Large intestine (tissue), 3 donors: Measurements from ENCODE around the gene CD247. TPM values are rescaled to one million over a fixed set of nuclear protein-coding genes. Genes with fewer than 3 reads are reported as not detected.

Source experiments
- DNase-seq, 2 donors: peaks; one replicate each; pipeline versions ENCODE4 v3.0.0 to v3.0.0-alpha.2; 2013
- H3K27ac ChIP-seq: one replicate; pipeline ENCODE4 v1.5.1; 2013; ENCODE audit warnings: low read length
- H3K27me3 ChIP-seq: 2 replicates; pipeline ENCODE4 v1.6.1; 2013; ENCODE audit warnings: low read length; ENCODE audit not compliant: control insufficient read depth, insufficient read depth
- H3K36me3 ChIP-seq: 2 replicates; pipeline ENCODE4 v1.6.1; 2013; ENCODE audit warnings: low read length; ENCODE audit not compliant: control insufficient read depth, insufficient read depth
- H3K4me1 ChIP-seq: one replicate; pipeline ENCODE4 v1.6.1; 2013; ENCODE audit warnings: low read length; ENCODE audit not compliant: control insufficient read depth, insufficient read depth
- H3K4me3 ChIP-seq: one replicate; pipeline ENCODE4 v1.5.1; 2013; ENCODE audit warnings: low read length
- H3K9me3 ChIP-seq: one replicate; pipeline ENCODE4 v1.6.1; 2013; ENCODE audit warnings: mild to moderate bottlenecking, low read depth, low read length, moderate library complexity; ENCODE audit not compliant: control insufficient read depth
- WGBS: methylation state at CpG from one replicate; pipeline ENCODE4 v1.1.5; 2013; ENCODE audit warnings: low lambda C conversion rate; ENCODE audit not compliant: insufficient coverage; 5-methylcytosine and 5-hydroxymethylcytosine counted together
- polyA plus RNA-seq: library from polyadenylated mRNA; unstranded; fragments of 120-200 nt; gene quantifications from one replicate; pipeline ENCODE4 v1.2.1, GENCODE V29; 2013

Gene CD247
- polyA plus RNA-seq, 1 donor: 7.4 TPM

DNA sequence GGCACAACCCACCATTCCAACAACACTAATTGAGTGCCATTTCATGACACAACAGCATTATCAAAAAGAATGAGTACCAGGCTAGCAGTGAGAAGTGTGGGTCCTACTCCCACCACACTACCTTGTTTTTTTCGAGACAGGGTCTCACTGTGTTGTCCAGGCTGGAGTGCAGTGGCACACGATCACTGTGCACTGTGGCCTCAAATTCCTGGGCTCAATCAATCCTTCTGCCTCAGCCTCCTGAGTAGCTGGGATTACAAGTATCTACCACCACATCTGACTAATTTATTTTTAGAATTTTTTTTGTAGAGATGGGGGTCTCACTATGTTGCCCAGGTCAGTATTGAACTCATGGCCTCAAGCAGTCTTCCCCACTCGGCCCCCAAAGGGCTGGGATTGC lies 30.7 kb downstream of the CD247 start:
- H3K36me3 ChIP-seq: no peaks in the 10 kb centered on the region
- no peaks in the 10 kb centered on the region for H3K9me3 ChIP-seq
- no peak overlapping the region for H3K4me3 ChIP-seq
- DNase-seq: no peak
- H3K4me1 ChIP-seq: no peaks in the 10 kb centered on the region
- H3K27ac ChIP-seq: no peak overlapping the region
- no CpG with 5 or more reads among the region's 3 CpGs for WGBS
- no peaks in the 10 kb centered on the region for H3K27me3 ChIP-seq

- H3K27ac ChIP-seq: no peak overlapping the region
Measured at GRCh38 chr1:167486090-167486824, 32.1 kb downstream of the CD247 start.

DNA sequence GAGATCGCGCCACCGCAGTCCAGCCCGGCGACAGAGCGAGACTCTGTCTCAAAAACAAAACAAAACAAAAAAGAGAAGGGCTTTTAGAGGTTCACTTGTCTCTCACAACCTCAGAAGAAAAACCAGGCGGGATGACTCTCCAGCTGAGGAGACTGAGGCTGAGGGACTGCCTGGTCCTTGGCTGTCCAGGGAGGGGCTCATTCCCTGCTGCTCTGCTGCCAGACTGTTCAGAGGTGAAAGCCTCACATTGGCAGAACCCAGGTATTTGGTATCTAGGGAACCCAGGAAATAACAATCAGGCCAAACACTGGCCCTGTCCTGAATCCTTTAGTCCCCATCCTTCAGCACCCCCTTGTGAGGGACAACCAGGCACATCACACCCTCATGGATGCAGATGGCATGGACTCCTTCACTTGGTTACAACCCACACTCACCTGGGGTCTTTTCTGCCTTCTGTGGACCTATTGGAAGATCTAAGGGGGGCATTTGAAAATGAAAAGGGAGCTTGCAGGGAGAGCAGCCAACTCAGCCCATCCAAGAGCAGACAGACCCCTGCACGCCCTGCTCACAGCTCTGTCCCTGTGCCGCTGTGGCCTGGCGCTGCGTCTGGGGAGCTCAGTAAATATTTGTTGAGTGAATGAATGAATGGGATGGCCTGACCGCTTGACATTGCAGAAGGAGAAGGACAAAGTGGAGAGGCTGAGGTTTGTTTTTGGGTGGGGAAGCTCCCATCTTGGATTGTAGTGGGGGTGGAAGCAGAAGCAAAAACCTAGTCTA lies 33.4 kb downstream of the CD247 start:
- Histone ChIP-seq H3K27me3 (no peaks in the 10 kb centered on the region), H3K4me3 (no peak overlapping the region), H3K27ac (no peak overlapping the region), H3K9me3 (no peaks in the 10 kb centered on the region), H3K36me3 (no peaks in the 10 kb centered on the region), H3K4me1 (no peaks in the 10 kb centered on the region)
- DNase-seq: no peak
- 75% methylated on average over 2 of the region's 12 CpGs for WGBS

More at GRCh38 chr1:167486090-167486824, 32.1 kb downstream of the CD247 start:
- Histone ChIP-seq H3K4me1 (no peaks in the 10 kb centered on the region), H3K36me3 (no peaks in the 10 kb centered on the region), H3K9me3 (no peaks in the 10 kb centered on the region), H3K4me3 (no peak overlapping the region), H3K27me3 (no peaks in the 10 kb centered on the region)
- peak in 1 of 2 donors; percentile 14 for DNase-seq
- WGBS: 93% methylated on average over 3 of the region's 15 CpGs

DNA sequence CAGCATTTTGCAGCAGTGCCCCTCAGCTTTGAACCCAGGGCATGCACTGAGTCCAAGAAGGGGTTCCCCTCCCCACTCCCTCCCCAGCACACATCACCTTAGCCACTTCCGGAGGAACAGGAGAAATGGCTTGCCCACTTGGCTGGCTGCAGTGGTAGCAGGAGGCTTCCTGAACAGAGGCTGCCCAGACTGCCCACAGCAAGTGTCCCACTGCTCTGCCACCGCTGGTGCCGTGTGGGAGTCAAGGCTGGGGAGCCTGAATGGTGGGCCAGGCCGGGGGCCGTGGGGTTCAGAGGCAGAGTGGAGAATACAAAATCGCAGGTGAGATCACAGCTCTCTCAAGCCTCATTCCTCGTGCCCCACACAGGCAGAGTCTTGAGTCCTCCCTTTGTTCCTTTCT lies 34.5 kb downstream of the CD247 start:
- H3K9me3 ChIP-seq: no peaks in the 10 kb centered on the region
- no peaks in the 10 kb centered on the region for H3K27me3 ChIP-seq
- DNase-seq: no peak
- H3K36me3 ChIP-seq: no peaks in the 10 kb centered on the region
- no CpG with 5 or more reads among the region's 7 CpGs for WGBS
- no peaks in the 10 kb centered on the region for H3K4me1 ChIP-seq
- no peak overlapping the region for H3K4me3 ChIP-seq
- H3K27ac ChIP-seq: no peak overlapping the region

- Histone ChIP-seq H3K9me3 (no peaks in the 10 kb centered on the region), H3K4me3 (no peak overlapping the region), H3K27ac (no peak overlapping the region), H3K27me3 (no peaks in the 10 kb centered on the region), H3K36me3 (no peaks in the 10 kb centered on the region), H3K4me1 (no peaks in the 10 kb centered on the region)
- DNase-seq: no peak
- WGBS: no CpG with 5 or more reads among the region's 4 CpGs
Measured at GRCh38 chr1:167482184-167482583, 36.1 kb downstream of the CD247 start.

- DNase-seq: no peak
- Histone ChIP-seq H3K4me3 (no peak overlapping the region), H3K27ac (no peak overlapping the region), H3K36me3 (no peaks in the 10 kb centered on the region), H3K9me3 (no peaks in the 10 kb centered on the region), H3K27me3 (no peaks in the 10 kb centered on the region), H3K4me1 (no peaks in the 10 kb centered on the region)
- WGBS: 100% methylated on average over 3 of the region's 10 CpGs
Measured at GRCh38 chr1:167479331-167479979, 38.9 kb downstream of the CD247 start.

DNA sequence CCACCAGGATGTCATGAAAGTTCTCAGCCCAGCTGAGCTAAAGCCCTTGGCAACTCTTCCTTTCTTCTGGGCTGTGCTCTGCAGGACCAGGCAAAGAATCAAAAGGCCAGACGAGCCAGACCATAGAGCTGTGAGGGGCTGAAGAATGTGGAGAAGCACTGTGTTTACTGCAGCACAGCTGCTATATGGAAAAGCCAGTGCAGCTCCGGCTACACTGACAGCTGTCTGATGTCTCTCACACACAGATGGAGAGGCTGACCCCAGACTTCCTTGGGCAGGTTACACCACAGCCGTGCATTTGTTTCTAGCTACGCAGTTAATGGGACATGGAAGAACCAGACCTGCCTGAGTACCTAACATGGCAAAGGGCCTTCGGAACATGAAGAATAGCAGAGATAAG lies 40.3 kb downstream of the CD247 start:
- 83% methylated on average over 1 of the region's 5 CpGs for WGBS
- no peaks in the 10 kb centered on the region for H3K36me3 ChIP-seq
- no peaks in the 10 kb centered on the region for H3K27me3 ChIP-seq
- H3K27ac ChIP-seq: no peak overlapping the region
- H3K9me3 ChIP-seq: no peaks in the 10 kb centered on the region
- no peaks in the 10 kb centered on the region for H3K4me1 ChIP-seq
- DNase-seq: no peak
- no peak overlapping the region for H3K4me3 ChIP-seq

DNA sequence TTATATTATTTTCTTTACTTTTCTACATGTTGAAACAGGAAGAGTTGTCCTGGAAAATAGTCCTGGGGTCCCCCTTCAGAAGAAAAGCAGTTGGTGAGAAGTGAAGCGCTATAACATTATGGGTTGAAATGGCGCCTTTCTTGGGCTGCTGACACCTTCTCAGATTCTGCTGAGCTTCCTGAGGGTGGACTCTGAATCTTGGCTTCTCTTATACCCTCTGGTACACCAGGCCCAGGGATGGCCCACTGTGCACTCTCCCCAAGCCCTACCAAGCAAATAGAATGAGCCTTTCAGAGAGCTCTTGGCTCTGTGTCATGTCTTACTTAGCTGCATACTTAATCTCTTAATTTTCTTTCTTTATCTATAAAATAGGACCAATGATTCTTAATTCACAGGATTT lies 42.3 kb downstream of the CD247 start:
- DNase-seq: no peak
- no peak overlapping the region for H3K4me3 ChIP-seq
- no peak overlapping the region for H3K27ac ChIP-seq
- H3K36me3 ChIP-seq: no peaks in the 10 kb centered on the region
- H3K27me3 ChIP-seq: no peaks in the 10 kb centered on the region
- H3K4me1 ChIP-seq: no peaks in the 10 kb centered on the region
- no peaks in the 10 kb centered on the region for H3K9me3 ChIP-seq
- no CpG with 5 or more reads among the region's 2 CpGs for WGBS

DNA sequence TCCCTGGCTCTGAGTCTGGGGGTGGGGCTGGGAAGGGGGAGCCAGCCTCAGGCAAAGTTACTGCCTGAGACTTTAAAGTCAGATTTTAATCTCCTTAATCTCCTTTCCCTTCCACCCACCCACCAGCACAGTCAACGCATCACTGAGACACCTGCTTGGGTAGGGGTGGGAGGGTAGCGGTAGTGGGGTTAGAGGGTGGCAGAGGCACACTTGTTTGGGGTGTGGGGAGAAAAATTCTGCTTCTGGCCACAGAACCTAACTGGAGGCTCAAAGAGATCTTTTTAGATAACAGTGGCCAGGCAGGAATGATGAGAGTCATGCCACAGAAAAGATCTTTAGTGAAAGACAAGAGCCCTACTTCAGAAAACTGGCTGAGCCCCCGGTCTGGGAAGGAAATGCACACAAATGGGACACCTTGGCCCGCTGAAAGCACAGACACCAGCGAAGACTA lies 44.1 kb downstream of the CD247 start:
- H3K36me3 ChIP-seq: no peaks in the 10 kb centered on the region
- WGBS: no CpG with 5 or more reads among the region's 5 CpGs
- H3K27ac ChIP-seq: no peak overlapping the region
- H3K27me3 ChIP-seq: no peaks in the 10 kb centered on the region
- H3K9me3 ChIP-seq: no peaks in the 10 kb centered on the region
- no peak overlapping the region for H3K4me3 ChIP-seq
- no peak for DNase-seq
- H3K4me1 ChIP-seq: no peaks in the 10 kb centered on the region

GRCh38 chr1:167473761-167474160 lies 44.6 kb downstream of the CD247 start:
- H3K27ac ChIP-seq: no peak overlapping the region
- no peaks in the 10 kb centered on the region for H3K27me3 ChIP-seq

More at GRCh38 chr1:167473761-167474160, 44.6 kb downstream of the CD247 start:
- Histone ChIP-seq H3K36me3 (no peaks in the 10 kb centered on the region), H3K4me3 (no peak overlapping the region), H3K4me1 (no peaks in the 10 kb centered on the region), H3K9me3 (no peaks in the 10 kb centered on the region)
- whole genome bisulfite sequencing: no CpG with 5 or more reads among the region's 5 CpGs
- DNase-seq: no peak
